ENCODE data around the gene SEPTIN6. TPM values are rescaled to one million over a fixed set of nuclear protein-coding genes. Genes with fewer than 3 reads are reported as not detected.

SEPTIN6 gene
- 5.3 and 11.7 TPM in 2 replicates for total RNA-seq (2014; rRNA removed; shearing (Covaris generic); ENCODE audit: low replicate concordance)

- peak; percentile 55 for DNase-seq (ENCODE audit: low read depth)
Observed at GRCh38 chrX:119693040-119693995, at the start of gene SEPTIN6. Gene SEPTIN6 (minus strand): TSS chrX:119693168. CDS start chrX:119693105, 63 bp downstream.

GRCh38 chrX:119738742-119739141 lies 45.8 kb upstream of the SEPTIN6 start:
- no peak for DNase-seq (ENCODE audit: low read depth)
- in situ Hi-C loops (cut with HindIII; ENCODE audit: low pct_unique_long_range_greater_than_20kb, low sequenced_read_pairs) = no loop called here

More at GRCh38 chrX:119693040-119693995, at the start of gene SEPTIN6:
- in situ Hi-C loops (cut with HindIII; ENCODE audit: low pct_unique_long_range_greater_than_20kb, low sequenced_read_pairs) = no loop called here

- in situ Hi-C loops (cut with HindIII; ENCODE audit: low pct_unique_long_range_greater_than_20kb, low sequenced_read_pairs) = no loop called here
- peak; percentile 61 for DNase-seq (ENCODE audit: low read depth)
Observed at GRCh38 chrX:119736206-119736764, 43.3 kb upstream of the SEPTIN6 start.

- DNase-seq (ENCODE audit: low read depth) = peak; percentile 71
- in situ Hi-C loops (cut with HindIII; ENCODE audit: low pct_unique_long_range_greater_than_20kb, low sequenced_read_pairs) = no loop called here
Observed at GRCh38 chrX:119735467-119735866, 42.5 kb upstream of the SEPTIN6 start.

- no peak for DNase-seq (ENCODE audit: low read depth)
- in situ Hi-C loops (cut with HindIII; ENCODE audit: low pct_unique_long_range_greater_than_20kb, low sequenced_read_pairs) = no loop called here
Observed at GRCh38 chrX:119734897-119735339, 42.0 kb upstream of the SEPTIN6 start.

GRCh38 chrX:119729408-119730201 lies 36.6 kb upstream of the SEPTIN6 start:
- DNase-seq (ENCODE audit: low read depth) = peak; percentile 34
- in situ Hi-C loops (cut with HindIII; ENCODE audit: low pct_unique_long_range_greater_than_20kb, low sequenced_read_pairs) = no loop called here

GRCh38 chrX:119728487-119728886 lies 35.5 kb upstream of the SEPTIN6 start:
- no peak for DNase-seq (ENCODE audit: low read depth)
- in situ Hi-C loops (cut with HindIII; ENCODE audit: low pct_unique_long_range_greater_than_20kb, low sequenced_read_pairs) = no loop called here

- in situ Hi-C loops (cut with HindIII; ENCODE audit: low pct_unique_long_range_greater_than_20kb, low sequenced_read_pairs) = no loop called here
- no peak for DNase-seq (ENCODE audit: low read depth)
Observed at GRCh38 chrX:119726900-119727555, 34.1 kb upstream of the SEPTIN6 start.

- in situ Hi-C loops (cut with HindIII; ENCODE audit: low pct_unique_long_range_greater_than_20kb, low sequenced_read_pairs) = no loop called here
- no peak for DNase-seq (ENCODE audit: low read depth)
Observed at GRCh38 chrX:119721926-119722325, 29.0 kb upstream of the SEPTIN6 start.

GRCh38 chrX:119721487-119721886 lies 28.5 kb upstream of the SEPTIN6 start:
- in situ Hi-C loops (cut with HindIII; ENCODE audit: low pct_unique_long_range_greater_than_20kb, low sequenced_read_pairs) = no loop called here
- DNase-seq (ENCODE audit: low read depth) = no peak

GRCh38 chrX:119709630-119710029 lies 16.7 kb upstream of the SEPTIN6 start:
- no peak for DNase-seq (ENCODE audit: low read depth)
- in situ Hi-C loops (cut with HindIII; ENCODE audit: low pct_unique_long_range_greater_than_20kb, low sequenced_read_pairs) = no loop called here

- no peak for DNase-seq (ENCODE audit: low read depth)
- in situ Hi-C loops (cut with HindIII; ENCODE audit: low pct_unique_long_range_greater_than_20kb, low sequenced_read_pairs) = no loop called here
Observed at GRCh38 chrX:119708936-119709335, 16.0 kb upstream of the SEPTIN6 start.

- DNase-seq (ENCODE audit: low read depth) = no peak
- in situ Hi-C loops (cut with HindIII; ENCODE audit: low pct_unique_long_range_greater_than_20kb, low sequenced_read_pairs) = no loop called here
Observed at GRCh38 chrX:119706616-119707015, 13.6 kb upstream of the SEPTIN6 start.

GRCh38 chrX:119698845-119699244 lies 5.9 kb upstream of the SEPTIN6 start:
- in situ Hi-C loops (cut with HindIII; ENCODE audit: low pct_unique_long_range_greater_than_20kb, low sequenced_read_pairs) = no loop called here
- DNase-seq (ENCODE audit: low read depth) = peak; percentile 41

- in situ Hi-C loops (cut with HindIII; ENCODE audit: low pct_unique_long_range_greater_than_20kb, low sequenced_read_pairs) = no loop called here
- DNase-seq (ENCODE audit: low read depth) = no peak
Observed at GRCh38 chrX:119696251-119696890, 3.4 kb upstream of the SEPTIN6 start.

- in situ Hi-C loops (cut with HindIII; ENCODE audit: low pct_unique_long_range_greater_than_20kb, low sequenced_read_pairs) = no loop called here
- DNase-seq (ENCODE audit: low read depth) = no peak
Observed at GRCh38 chrX:119695535-119696050, 2.6 kb upstream of the SEPTIN6 start.

Data from Caki2 (cell line).